Parathyroid adenoma (tissue), 2 donors: ENCODE measurements around the gene SAP30.

Experiments used
- H2AFZ ChIP-seq: fragments of 300-600 bp; sonication (generic); one replicate; pipeline ENCODE4 v1.7.0; 2017; ENCODE audit warnings: antibody characterized with exemption, mild to moderate bottlenecking
- H3K27ac ChIP-seq: fragments of 300-600 bp; sonication (generic); one replicate; pipeline ENCODE4 v1.7.0; 2017
- H3K27me3 ChIP-seq: fragments of 300-600 bp; sonication (generic); one replicate; pipeline ENCODE4 v1.7.0; 2017; ENCODE audit warnings: low read length; ENCODE audit not compliant: control insufficient read depth, insufficient read depth
- H3K36me3 ChIP-seq: fragments of 300-600 bp; sonication (generic); one replicate; pipeline ENCODE4 v1.7.0; 2017; ENCODE audit warnings: low read length; ENCODE audit not compliant: control insufficient read depth, insufficient read depth
- H3K4me1 ChIP-seq: fragments of 300-600 bp; sonication (generic); one replicate; pipeline ENCODE4 v1.7.0; 2017; ENCODE audit warnings: control low read depth
- H3K4me2 ChIP-seq: fragments of 300-600 bp; sonication (generic); one replicate; pipeline ENCODE4 v1.7.0; 2017; ENCODE audit warnings: low read length
- H3K4me3 ChIP-seq: fragments of 300-600 bp; sonication (generic); one replicate; pipeline ENCODE4 v1.7.0; 2017; ENCODE audit warnings: low read depth, low read length
- H3K79me2 ChIP-seq: fragments of 300-600 bp; sonication (generic); one replicate; pipeline ENCODE4 v1.7.0; 2017; ENCODE audit warnings: control low read depth
- H3K9ac ChIP-seq: fragments of 300-600 bp; sonication (generic); one replicate; pipeline ENCODE4 v1.7.0; 2017; ENCODE audit warnings: mild to moderate bottlenecking
- H3K9me3 ChIP-seq: fragments of 300-600 bp; sonication (generic); one replicate; pipeline ENCODE4 v1.7.0; 2017; ENCODE audit warnings: low read length; ENCODE audit not compliant: control insufficient read depth
- TF ChIP-seq, protein P1 (sequence below): fragments of 300-600 bp; sonication (generic); IDR thresholded peaks from one replicate; pipeline ENCODE4 v1.7.0; 2017; ENCODE audit warnings: antibody characterized with exemption, mild to moderate bottlenecking
- donor health status: primary hyperparathyroidism.

The SAP30 gene

GRCh38 chr4:173365359-173365996 lies 5.3 kb upstream of the SAP30 start:
- no peaks in the 10 kb centered on the region for H3K36me3 ChIP-seq
- TF ChIP-seq, protein P1, sequence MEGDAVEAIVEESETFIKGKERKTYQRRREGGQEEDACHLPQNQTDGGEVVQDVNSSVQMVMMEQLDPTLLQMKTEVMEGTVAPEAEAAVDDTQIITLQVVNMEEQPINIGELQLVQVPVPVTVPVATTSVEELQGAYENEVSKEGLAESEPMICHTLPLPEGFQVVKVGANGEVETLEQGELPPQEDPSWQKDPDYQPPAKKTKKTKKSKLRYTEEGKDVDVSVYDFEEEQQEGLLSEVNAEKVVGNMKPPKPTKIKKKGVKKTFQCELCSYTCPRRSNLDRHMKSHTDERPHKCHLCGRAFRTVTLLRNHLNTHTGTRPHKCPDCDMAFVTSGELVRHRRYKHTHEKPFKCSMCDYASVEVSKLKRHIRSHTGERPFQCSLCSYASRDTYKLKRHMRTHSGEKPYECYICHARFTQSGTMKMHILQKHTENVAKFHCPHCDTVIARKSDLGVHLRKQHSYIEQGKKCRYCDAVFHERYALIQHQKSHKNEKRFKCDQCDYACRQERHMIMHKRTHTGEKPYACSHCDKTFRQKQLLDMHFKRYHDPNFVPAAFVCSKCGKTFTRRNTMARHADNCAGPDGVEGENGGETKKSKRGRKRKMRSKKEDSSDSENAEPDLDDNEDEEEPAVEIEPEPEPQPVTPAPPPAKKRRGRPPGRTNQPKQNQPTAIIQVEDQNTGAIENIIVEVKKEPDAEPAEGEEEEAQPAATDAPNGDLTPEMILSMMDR: no peak
- H3K27ac ChIP-seq: no peak overlapping the region
- H3K27me3 ChIP-seq: no peaks in the 10 kb centered on the region
- no peak overlapping the region for H3K4me3 ChIP-seq
- H3K9ac ChIP-seq: no peak overlapping the region
- H2AFZ ChIP-seq: no peak overlapping the region
- no peak overlapping the region for H3K4me2 ChIP-seq
- no peaks in the 10 kb centered on the region for H3K4me1 ChIP-seq
- H3K9me3 ChIP-seq: no peaks in the 10 kb centered on the region
- no peaks in the 10 kb centered on the region for H3K79me2 ChIP-seq

- TF ChIP-seq, protein P1: no peak
- H3K9ac ChIP-seq: no peak overlapping the region
- H3K27ac ChIP-seq: no peak overlapping the region
- no peaks in the 10 kb centered on the region for H3K9me3 ChIP-seq
- no peaks in the 10 kb centered on the region for H3K27me3 ChIP-seq
- H2AFZ ChIP-seq: no peak overlapping the region
- no peaks in the 10 kb centered on the region for H3K36me3 ChIP-seq
- H3K4me2 ChIP-seq: no peak overlapping the region
- H3K4me1 ChIP-seq: no peaks in the 10 kb centered on the region
- H3K4me3 ChIP-seq: no peak overlapping the region
- no peaks in the 10 kb centered on the region for H3K79me2 ChIP-seq
Measured at GRCh38 chr4:173367285-173367684, 3.5 kb upstream of the SAP30 start.

DNA sequence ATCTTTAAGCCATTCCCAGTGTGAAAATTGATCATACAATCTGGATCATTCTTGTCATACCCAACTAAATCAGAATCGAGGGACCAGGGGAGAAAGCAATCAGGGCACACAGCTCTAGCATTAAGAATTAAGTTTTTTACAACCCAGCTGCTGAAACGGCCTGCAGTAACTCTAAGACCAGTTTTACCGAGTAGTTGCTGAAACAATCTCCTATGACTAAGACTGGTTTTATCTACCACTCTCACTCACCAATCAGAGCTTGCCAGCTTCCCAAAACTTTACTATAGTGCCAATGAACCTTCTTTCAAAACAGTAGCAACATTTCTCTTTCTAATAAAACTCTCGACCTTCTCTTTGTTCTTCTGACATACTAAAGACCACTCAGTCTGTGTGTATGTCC lies 2.8 kb upstream of the SAP30 start:
- TF ChIP-seq, protein P1: no peak
- Histone ChIP-seq H3K9me3 (no peaks in the 10 kb centered on the region), H3K4me1 (no peaks in the 10 kb centered on the region), H3K36me3 (no peaks in the 10 kb centered on the region), H2AFZ (no peak overlapping the region), H3K4me2 (no peak overlapping the region), H3K79me2 (no peaks in the 10 kb centered on the region), H3K9ac (no peak overlapping the region), H3K27ac (no peak overlapping the region), H3K4me3 (no peak overlapping the region), H3K27me3 (no peaks in the 10 kb centered on the region)

DNA sequence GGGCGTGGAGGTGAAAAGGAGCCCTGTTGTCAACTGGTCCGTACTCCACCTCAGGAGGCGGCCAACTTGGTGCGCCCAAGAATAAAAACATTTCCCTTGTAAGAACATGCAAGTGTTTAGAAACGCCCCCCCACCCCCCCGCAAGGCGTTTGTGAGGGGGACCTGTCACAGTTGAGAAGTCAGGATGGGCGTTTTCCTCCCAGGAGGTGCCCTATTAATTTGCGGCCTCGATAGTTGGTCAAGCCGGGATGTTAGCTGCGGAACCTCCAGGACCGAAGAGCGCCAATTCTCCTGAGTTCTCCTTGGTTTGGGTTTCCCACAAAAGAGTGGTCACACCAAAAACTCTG lies 651 bp upstream of the SAP30 start:
- Histone ChIP-seq H3K27me3 (no peaks in the 10 kb centered on the region), H3K4me3 (peak overlapping the region; percentile 82), H3K9me3 (no peaks in the 10 kb centered on the region), H2AFZ (peak overlapping the region; percentile 63), H3K79me2 (no peaks in the 10 kb centered on the region), H3K4me1 (no peaks in the 10 kb centered on the region), H3K4me2 (peak overlapping the region; percentile 92), H3K36me3 (no peaks in the 10 kb centered on the region), H3K9ac (no peak overlapping the region), H3K27ac (peak overlapping the region; percentile 89)
- TF ChIP-seq, protein P1: no peak
